H9 (cell line): ENCODE results near the gene GPBP1L1. TPM values are rescaled to one million over a fixed set of nuclear protein-coding genes. Genes with fewer than 3 reads are reported as not detected.

ENCODE experiments used
- DNase-seq: peaks from one replicate; pipeline ENCODE4 v3.0.0-alpha.2; 2017
- H2AFZ ChIP-seq: one replicate; pipeline ENCODE4 v1.6.1; 2013; ENCODE audit warnings: mild to moderate bottlenecking, low read length, control low read depth, moderate library complexity
- H2AK5ac ChIP-seq: 2 replicates; pipeline ENCODE4 v1.6.1; 2013; ENCODE audit warnings: low read length, control low read depth, mixed read lengths; ENCODE audit not compliant: insufficient read length
- H2BK120ac ChIP-seq: one replicate; pipeline ENCODE4 v1.6.1; 2013; ENCODE audit warnings: low read depth, mild to moderate bottlenecking, low read length, control low read depth, inconsistent platforms; ENCODE audit not compliant: poor library complexity, severe bottlenecking
- H2BK12ac ChIP-seq: 2 replicates; pipeline ENCODE4 v1.6.1; 2013; ENCODE audit warnings: low read length, control low read depth, mixed read lengths, low read depth; ENCODE audit not compliant: insufficient read length
- H2BK15ac ChIP-seq: 2 replicates; pipeline ENCODE4 v1.6.1; 2013; ENCODE audit warnings: low read depth, low read length, control low read depth
- H2BK20ac ChIP-seq: one replicate; pipeline ENCODE4 v1.6.1; 2013; ENCODE audit warnings: low read depth, mild to moderate bottlenecking, low read length, control low read depth, inconsistent platforms; ENCODE audit not compliant: poor library complexity, severe bottlenecking
- H2BK5ac ChIP-seq: 2 replicates; pipeline ENCODE4 v1.6.1; 2013; ENCODE audit warnings: low read length, control low read depth, mixed read lengths; ENCODE audit not compliant: insufficient read length
- H3K14ac ChIP-seq: 2 replicates; pipeline ENCODE4 v1.6.1; 2013; ENCODE audit warnings: low read length, control low read depth; ENCODE audit not compliant: insufficient read depth
- H3K18ac ChIP-seq: 2 replicates; pipeline ENCODE4 v1.6.1; 2013; ENCODE audit warnings: low read depth, mild to moderate bottlenecking, mixed read lengths, low read length, control low read depth; ENCODE audit not compliant: insufficient read length
- H3K23ac ChIP-seq: 2 replicates; pipeline ENCODE4 v1.6.1; 2013; ENCODE audit warnings: low read length, control low read depth, mixed read lengths, low read depth; ENCODE audit not compliant: insufficient read length
- H3K23me2 ChIP-seq: 2 replicates; pipeline ENCODE4 v1.6.1; 2013; ENCODE audit warnings: low read depth, mild to moderate bottlenecking, mixed read lengths, low read length, control low read depth; ENCODE audit not compliant: insufficient read length, poor library complexity, severe bottlenecking
- H3K27ac ChIP-seq: 2 replicates; pipeline ENCODE4 v1.5.1; 2013; ENCODE audit warnings: low read length, control low read depth, mixed read lengths, low read depth; ENCODE audit not compliant: insufficient read length
- H3K27me3 ChIP-seq: 2 replicates; pipeline ENCODE4 v1.6.1; 2013; ENCODE audit warnings: low read length, control low read depth, inconsistent platforms; ENCODE audit not compliant: insufficient read depth
- H3K4ac ChIP-seq: 2 replicates; pipeline ENCODE4 v1.6.1; 2013; ENCODE audit warnings: low read depth, mild to moderate bottlenecking, control low read depth, inconsistent platforms, low read length, moderate library complexity
- H3K4me1 ChIP-seq: 2 replicates; pipeline ENCODE4 v1.6.1; 2013; ENCODE audit warnings: low read length, control low read depth, inconsistent platforms; ENCODE audit not compliant: insufficient read depth
- H3K4me2 ChIP-seq: 2 replicates; pipeline ENCODE4 v1.6.1; 2013; ENCODE audit warnings: low read length, control low read depth, mixed read lengths; ENCODE audit not compliant: insufficient read length, insufficient read depth
- H3K56ac ChIP-seq: 2 replicates; pipeline ENCODE4 v1.6.1; 2013; ENCODE audit warnings: low read depth, mild to moderate bottlenecking, mixed read lengths, low read length, control low read depth; ENCODE audit not compliant: insufficient read length
- H3K79me1 ChIP-seq: 2 replicates; pipeline ENCODE4 v1.6.1; 2013; ENCODE audit warnings: low read depth, mild to moderate bottlenecking, moderate library complexity, low read length, control low read depth, inconsistent platforms; ENCODE audit not compliant: insufficient read depth, poor library complexity, severe bottlenecking
- H3K79me2 ChIP-seq: 2 replicates; pipeline ENCODE4 v1.6.1; 2013; ENCODE audit warnings: low read length, control low read depth, inconsistent platforms; ENCODE audit not compliant: insufficient read depth
- H3K9ac ChIP-seq: 2 replicates; pipeline ENCODE4 v1.6.1; 2013; ENCODE audit warnings: low read length, control low read depth, mixed read lengths; ENCODE audit not compliant: insufficient read length; ENCODE audit errors: extremely low read depth
- H3K9me3 ChIP-seq: one replicate; pipeline ENCODE4 v1.6.1; 2013; ENCODE audit warnings: low read depth, low read length, inconsistent platforms; ENCODE audit not compliant: control insufficient read depth
- H3T11ph ChIP-seq: one replicate; pipeline ENCODE4 v1.6.1; 2013; ENCODE audit warnings: mild to moderate bottlenecking, low read length, control low read depth, inconsistent platforms
- H4K20me1 ChIP-seq: one replicate; pipeline ENCODE4 v1.6.1; 2013; ENCODE audit not compliant: control insufficient read depth, insufficient read length, insufficient read depth
- H4K5ac ChIP-seq: 2 replicates; pipeline ENCODE4 v1.6.1; 2013; ENCODE audit warnings: low read depth, mild to moderate bottlenecking, mixed read lengths, low read length, control low read depth; ENCODE audit not compliant: insufficient read length
- H4K8ac ChIP-seq: replicated peaks from 2 replicates; pipeline ENCODE4 v1.6.1; 2013; ENCODE audit warnings: low read length, control low read depth, mixed read lengths, low read depth; ENCODE audit not compliant: insufficient read length
- H4K91ac ChIP-seq: 2 replicates; pipeline ENCODE4 v1.6.1; 2013; ENCODE audit warnings: low read depth, mild to moderate bottlenecking, moderate library complexity, mixed read lengths, low read length, control low read depth; ENCODE audit not compliant: insufficient read length
- H3K27ac Mint-ChIP-seq, 3 experiments: 2 replicates in 2 of 3; 3 replicates in 1 of 3; pipeline ENCODE4 v1.8.0; 2020 to 2021; ENCODE audit warnings: mixed read lengths in 3 of 3, mild to moderate bottlenecking in 1 of 3, moderate library complexity in 1 of 3
- H3K27me3 Mint-ChIP-seq: 2 replicates; pipeline ENCODE4 v1.8.0; 2021; ENCODE audit warnings: low read depth, mild to moderate bottlenecking, moderate library complexity, mixed read lengths
- H3K36me3 Mint-ChIP-seq, 3 experiments: 2 replicates in 2 of 3; 3 replicates in 1 of 3; pipeline ENCODE4 v1.8.0; 2020 to 2021; ENCODE audit warnings: low read depth in 3 of 3, mixed read lengths in 3 of 3; ENCODE audit not compliant: insufficient read depth in 1 of 3
- H3K4me1 Mint-ChIP-seq, 2 experiments: 2 replicates each; pipeline ENCODE4 v1.8.0; 2020; ENCODE audit warnings: mixed read lengths in 2 of 2
- H3K4me3 Mint-ChIP-seq, 2 experiments: 2 replicates in 1 of 2; 3 replicates in 1 of 2; pipeline ENCODE4 v1.8.0; 2020 to 2021; ENCODE audit warnings: mild to moderate bottlenecking in 2 of 2, mixed read lengths in 2 of 2, moderate library complexity in 1 of 2
- H3K9me3 Mint-ChIP-seq, 2 experiments: 2 replicates in 1 of 2; 3 replicates in 1 of 2; pipeline ENCODE4 v1.8.0; 2020; ENCODE audit warnings: mild to moderate bottlenecking in 2 of 2, mixed read lengths in 2 of 2, moderate library complexity in 1 of 2
- WGBS: extraction: QIAGEN DNeasy Blood & Tissue Kit; methylation state at CpG from one replicate; pipeline ENCODE4 v1.1.7; 2013; ENCODE audit warnings: missing lambda C conversion rate, low lambda C conversion rate, mixed read lengths; ENCODE audit not compliant: insufficient read length; ENCODE audit errors: extremely low coverage; 5-methylcytosine and 5-hydroxymethylcytosine counted together
- total RNA-seq: library from RNA; stranded (reverse); gene quantifications from 2 replicates; pipeline ENCODE4 v1.2.1, GENCODE V29; 2021
- TF ChIP-seq, protein P1 (sequence below): fragments of 200-600 bp; sonication (generic); conservative IDR thresholded peaks from 3 replicates; pipeline ENCODE4 v1.8.0; 2021; ENCODE audit warnings: antibody characterized with exemption, mild to moderate bottlenecking

The GPBP1L1 gene
- total RNA-seq, 1 experiment from 2014 or later = 115 TPM

DNA sequence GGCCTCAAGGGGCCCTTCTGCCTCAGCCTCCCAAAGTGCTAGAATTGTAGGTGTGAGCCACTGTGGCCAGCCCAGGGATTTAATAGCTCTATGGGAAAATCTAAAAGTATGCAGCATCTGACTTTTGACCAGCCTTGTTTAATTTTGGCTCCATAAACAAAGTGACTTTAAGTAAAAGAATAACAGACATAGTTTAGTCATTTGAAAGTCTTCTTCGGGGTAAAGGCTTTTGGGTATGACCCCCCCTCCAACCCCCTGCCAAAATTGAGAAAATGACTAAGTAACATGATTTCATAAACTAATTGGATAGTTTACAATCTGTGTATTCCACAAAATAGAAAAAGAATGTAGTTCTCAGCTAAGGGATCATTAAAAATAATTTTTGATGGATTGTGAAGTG lies 17.0 kb downstream of the GPBP1L1 start:
- Histone ChIP-seq H3K4ac (no peak overlapping the region), H3K4me1 (no peaks in the 10 kb centered on the region), H2BK20ac (no peak overlapping the region), H3K9me3 (no peaks in the 10 kb centered on the region), H4K20me1 (no peaks in the 10 kb centered on the region), H4K8ac (no peak overlapping the region), H3K4me2 (no peak overlapping the region), H3K27me3 (no peaks in the 10 kb centered on the region), H3K27ac (no peak overlapping the region), H2AK5ac (no peak overlapping the region), H3K9ac (no peak overlapping the region), H2AFZ (no peak overlapping the region), H3K79me2 (peaks cover 69% of the 10 kb centered on the region), H2BK5ac (no peak overlapping the region), H2BK12ac (no peak overlapping the region), H3K23me2 (no peaks in the 10 kb centered on the region), H3K56ac (no peak overlapping the region), H3K14ac (no peak overlapping the region), H2BK120ac (no peak overlapping the region), H4K5ac (no peak overlapping the region), H3K79me1 (peaks cover 14% of the 10 kb centered on the region), H2BK15ac (no peak overlapping the region), H4K91ac (no peak overlapping the region), H3K18ac (no peak overlapping the region), H3T11ph (no peak overlapping the region), H3K23ac (no peak overlapping the region)
- TF ChIP-seq, protein P1, sequence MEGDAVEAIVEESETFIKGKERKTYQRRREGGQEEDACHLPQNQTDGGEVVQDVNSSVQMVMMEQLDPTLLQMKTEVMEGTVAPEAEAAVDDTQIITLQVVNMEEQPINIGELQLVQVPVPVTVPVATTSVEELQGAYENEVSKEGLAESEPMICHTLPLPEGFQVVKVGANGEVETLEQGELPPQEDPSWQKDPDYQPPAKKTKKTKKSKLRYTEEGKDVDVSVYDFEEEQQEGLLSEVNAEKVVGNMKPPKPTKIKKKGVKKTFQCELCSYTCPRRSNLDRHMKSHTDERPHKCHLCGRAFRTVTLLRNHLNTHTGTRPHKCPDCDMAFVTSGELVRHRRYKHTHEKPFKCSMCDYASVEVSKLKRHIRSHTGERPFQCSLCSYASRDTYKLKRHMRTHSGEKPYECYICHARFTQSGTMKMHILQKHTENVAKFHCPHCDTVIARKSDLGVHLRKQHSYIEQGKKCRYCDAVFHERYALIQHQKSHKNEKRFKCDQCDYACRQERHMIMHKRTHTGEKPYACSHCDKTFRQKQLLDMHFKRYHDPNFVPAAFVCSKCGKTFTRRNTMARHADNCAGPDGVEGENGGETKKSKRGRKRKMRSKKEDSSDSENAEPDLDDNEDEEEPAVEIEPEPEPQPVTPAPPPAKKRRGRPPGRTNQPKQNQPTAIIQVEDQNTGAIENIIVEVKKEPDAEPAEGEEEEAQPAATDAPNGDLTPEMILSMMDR = no peak
- no peak overlapping the region for H3K4me3 Mint-ChIP-seq
- 0 out of 5 replicates have a peak, but pooled peaks cover 0 to 3% of the 10 kb centered on the region in 2 experiments for H3K9me3 Mint-ChIP-seq
- H3K4me1 Mint-ChIP-seq = peaks cover 7 to 12% of the 10 kb centered on the region in 2 experiments
- H3K27me3 Mint-ChIP-seq = no peaks in the 10 kb centered on the region
- peaks cover 10 to 18% (median 14%) of the 10 kb centered on the region in 3 experiments for H3K36me3 Mint-ChIP-seq
- no peak for DNase-seq
- H3K27ac Mint-ChIP-seq = no peak overlapping the region
- WGBS = no CpG with 5 or more reads among the region's 1 CpG
